ENCODE measurements around the gene FAM229A. TPM values are rescaled to one million over a fixed set of nuclear protein-coding genes. Genes with fewer than 3 reads are reported as not detected.

FAM229A gene
- total RNA-seq, 2 experiments from 2014 or later = 2.8 to 3.6 TPM

DNA sequence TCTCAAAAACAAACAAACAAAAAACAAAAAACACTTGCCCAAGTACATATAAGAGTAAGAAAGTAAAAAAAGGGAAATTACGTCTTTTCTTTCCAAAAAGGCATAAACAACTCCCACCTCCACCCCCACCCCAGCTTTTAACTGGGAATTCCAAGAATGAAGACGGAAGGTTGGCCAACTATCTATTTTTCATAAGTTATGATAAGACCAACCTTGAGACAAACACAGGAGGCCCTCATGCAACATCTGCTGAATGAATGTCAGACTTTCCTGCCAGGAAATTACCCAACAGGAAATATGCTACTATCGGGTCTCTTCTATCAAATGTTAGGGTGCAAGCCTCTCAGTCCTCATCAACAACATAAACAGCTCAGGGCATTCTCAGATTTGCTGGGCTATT lies 30.0 kb upstream of the FAM229A start:
- Mint-ChIP-seq H3K27ac (peak overlapping the region; percentile 34), H3K4me1 (peaks cover 18% of the 10 kb centered on the region), H3K36me3 (peaks cover 3% of the 10 kb centered on the region), H3K27me3 (no peaks in the 10 kb centered on the region), H3K9me3 (peaks cover 2% of the 10 kb centered on the region), H3K4me3 (peak overlapping the region; percentile 14)
- DNase-seq = no peak

DNA sequence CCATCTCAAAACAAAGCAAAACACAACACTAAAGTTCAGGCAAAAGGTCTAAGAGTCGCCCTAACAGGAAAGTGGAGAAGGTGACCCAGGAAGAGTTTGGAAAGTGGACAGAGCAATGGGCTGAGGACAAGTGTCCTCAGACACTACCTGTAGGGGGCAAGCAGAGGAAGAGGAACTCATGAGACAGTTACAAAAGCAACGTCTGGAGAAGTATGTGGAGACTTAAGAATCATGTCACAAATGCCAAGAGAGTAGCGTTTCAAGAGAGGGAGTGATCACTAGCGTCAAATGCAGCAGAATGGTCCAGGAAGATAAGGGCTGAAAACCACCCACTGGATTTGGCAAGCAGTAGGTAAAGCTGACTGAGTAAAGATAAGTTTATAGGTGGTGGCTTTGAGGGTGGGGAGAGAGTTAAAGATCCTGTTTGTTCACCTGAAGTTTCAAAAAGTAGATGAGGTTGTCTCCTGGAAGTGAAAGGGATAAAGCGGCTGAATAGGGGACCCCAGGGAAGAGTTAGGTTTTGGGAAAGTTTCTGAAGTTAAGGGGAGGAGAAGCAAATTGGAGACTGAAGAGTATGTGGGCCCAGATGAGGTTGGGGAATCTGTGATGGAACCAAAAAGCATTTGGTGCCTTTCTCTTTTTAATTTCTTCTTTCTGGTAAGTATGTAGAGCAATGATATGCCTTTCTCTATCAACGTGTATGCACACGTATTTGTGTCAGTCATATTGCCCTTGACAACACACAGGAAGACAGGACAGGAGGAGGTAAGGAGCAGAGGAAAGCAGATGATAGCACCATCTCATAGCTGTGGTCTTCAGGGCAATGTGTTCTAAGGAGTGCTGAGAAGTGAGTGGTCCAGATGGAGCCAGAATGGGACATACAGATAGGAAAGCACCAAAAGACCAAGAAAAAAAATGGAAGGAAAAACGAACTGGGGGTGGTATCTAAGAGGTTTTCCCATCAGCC lies 28.9 kb upstream of the FAM229A start:
- no peak overlapping the region for H3K4me3 Mint-ChIP-seq
- H3K27me3 Mint-ChIP-seq = no peaks in the 10 kb centered on the region
- H3K36me3 Mint-ChIP-seq = peaks cover 11% of the 10 kb centered on the region
- peaks cover 19% of the 10 kb centered on the region for H3K4me1 Mint-ChIP-seq
- H3K27ac Mint-ChIP-seq = no peak overlapping the region
- no peak for DNase-seq
- H3K9me3 Mint-ChIP-seq = no peaks in the 10 kb centered on the region

DNA sequence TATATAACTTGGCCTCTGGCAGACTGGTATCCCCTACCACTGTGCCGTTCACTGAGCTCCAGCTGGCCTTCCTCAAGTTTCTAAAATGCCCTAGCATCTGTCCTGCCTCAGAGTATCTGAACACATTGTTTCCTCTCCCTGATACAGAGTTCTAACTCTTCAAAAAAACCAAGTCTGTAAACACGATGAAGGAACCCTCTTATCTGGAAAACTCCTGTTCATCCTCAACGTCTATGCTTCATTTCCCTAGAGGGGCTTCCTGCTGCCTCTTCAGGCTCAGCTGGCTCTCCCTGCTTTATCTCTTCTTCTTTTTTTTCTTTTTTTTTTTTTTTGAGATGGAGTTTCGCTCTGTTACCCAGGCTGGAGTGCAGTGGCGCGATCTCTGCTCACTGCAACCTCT lies 26.4 kb upstream of the FAM229A start:
- H3K4me3 Mint-ChIP-seq = no peak overlapping the region
- no peak for DNase-seq
- peaks cover 14% of the 10 kb centered on the region for H3K4me1 Mint-ChIP-seq
- H3K27ac Mint-ChIP-seq = no peak overlapping the region
- no peaks in the 10 kb centered on the region for H3K27me3 Mint-ChIP-seq
- H3K9me3 Mint-ChIP-seq = no peaks in the 10 kb centered on the region
- peaks cover 14% of the 10 kb centered on the region for H3K36me3 Mint-ChIP-seq

DNA sequence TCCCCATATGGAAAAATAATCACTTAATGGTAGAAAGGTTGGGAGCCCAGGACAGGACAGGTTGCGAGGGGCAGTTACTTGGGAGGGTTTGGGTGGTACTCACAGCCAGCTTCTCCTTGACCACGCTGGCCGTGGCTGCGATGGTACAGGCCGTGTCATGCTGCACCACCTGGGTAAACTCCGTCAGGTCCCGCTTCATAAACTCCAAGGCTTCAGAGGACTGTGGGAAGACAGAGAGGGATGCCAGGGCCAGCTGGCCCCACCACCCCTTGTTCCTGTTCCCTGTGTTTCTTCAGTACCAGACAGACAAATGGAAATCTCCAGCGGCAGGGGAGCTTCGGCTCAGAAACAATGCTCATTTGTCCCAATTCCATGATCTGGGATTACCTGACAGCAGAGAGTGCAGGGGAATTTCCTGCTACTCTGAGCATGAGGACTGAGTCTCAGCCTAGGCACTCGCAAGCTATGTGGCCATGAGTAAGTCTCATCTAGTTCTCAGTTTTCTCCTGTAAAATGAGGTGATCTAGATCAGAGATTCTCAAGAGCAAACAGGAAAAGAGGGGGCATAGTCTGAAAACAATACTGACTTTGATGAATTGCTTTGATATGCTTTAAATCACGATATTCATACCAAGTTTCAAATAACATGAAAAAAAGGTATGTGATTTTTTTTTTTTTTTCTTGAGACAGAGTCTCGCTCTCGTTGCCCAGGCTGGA lies 24.5 kb upstream of the FAM229A start:
- H3K4me3 Mint-ChIP-seq = no peak overlapping the region
- no peaks in the 10 kb centered on the region for H3K27me3 Mint-ChIP-seq
- DNase-seq = no peak
- no peaks in the 10 kb centered on the region for H3K9me3 Mint-ChIP-seq
- peaks cover 2% of the 10 kb centered on the region for H3K4me1 Mint-ChIP-seq
- H3K36me3 Mint-ChIP-seq = peaks cover 12% of the 10 kb centered on the region
- H3K27ac Mint-ChIP-seq = no peak overlapping the region

DNA sequence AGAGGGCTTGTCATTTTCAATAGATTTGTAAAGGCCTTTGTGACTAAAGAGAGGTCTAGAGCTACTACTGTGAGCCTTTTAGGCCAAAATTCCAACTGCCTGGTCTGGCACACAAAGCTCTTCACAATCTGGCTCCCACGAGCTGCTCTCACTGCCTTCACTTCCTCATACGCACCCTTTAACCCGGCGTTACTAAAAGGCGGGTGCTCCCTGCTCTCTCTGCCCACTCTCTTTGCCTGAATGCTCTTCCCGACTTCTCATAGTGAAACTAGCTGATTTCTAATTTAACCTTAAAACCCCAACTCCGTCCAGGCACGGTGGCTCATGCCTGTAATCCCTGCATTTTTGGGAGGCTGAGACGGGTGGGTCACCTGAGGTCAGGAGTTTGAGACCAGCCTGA lies 17.8 kb upstream of the FAM229A start:
- no peak overlapping the region for H3K4me3 Mint-ChIP-seq
- H3K27ac Mint-ChIP-seq = no peak overlapping the region
- no peaks in the 10 kb centered on the region for H3K9me3 Mint-ChIP-seq
- H3K36me3 Mint-ChIP-seq = peaks cover 14% of the 10 kb centered on the region
- H3K27me3 Mint-ChIP-seq = no peaks in the 10 kb centered on the region
- no peak for DNase-seq
- no peaks in the 10 kb centered on the region for H3K4me1 Mint-ChIP-seq

DNA sequence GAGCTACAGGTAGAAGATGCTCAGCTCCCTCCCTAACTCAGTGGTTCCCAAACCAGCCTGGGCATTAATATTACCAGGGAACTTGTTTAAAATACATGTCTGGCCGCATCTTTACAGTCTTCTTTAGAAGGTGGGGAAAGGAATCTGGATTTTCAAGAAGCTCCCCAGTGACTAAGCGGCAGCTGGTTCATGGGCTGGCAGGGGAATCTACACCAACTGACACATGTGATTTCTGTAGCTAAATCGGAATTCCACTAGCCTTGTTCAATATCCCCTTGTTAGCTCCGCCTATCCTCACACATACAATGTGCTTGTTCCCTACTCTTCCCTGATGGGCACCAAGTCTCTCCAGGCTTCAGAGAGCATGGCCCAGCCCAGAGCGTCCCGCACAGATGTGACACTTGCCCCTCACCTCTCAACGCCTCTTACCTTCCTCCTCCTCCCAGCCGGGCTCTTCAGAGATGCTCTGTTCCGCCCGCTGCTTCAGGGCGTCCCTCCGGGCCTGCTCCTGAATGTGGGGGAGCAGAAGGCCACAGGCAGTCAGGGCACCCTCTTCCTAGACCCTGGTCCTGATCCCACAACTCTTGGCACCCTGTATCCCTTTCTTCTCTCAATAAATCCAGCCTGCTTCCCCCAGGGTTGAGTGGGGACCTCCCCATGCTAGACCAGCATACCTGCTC lies 15.4 kb upstream of the FAM229A start:
- no peak overlapping the region for H3K4me3 Mint-ChIP-seq
- H3K27me3 Mint-ChIP-seq = no peaks in the 10 kb centered on the region
- H3K36me3 Mint-ChIP-seq = peaks cover 9% of the 10 kb centered on the region
- peaks cover 1% of the 10 kb centered on the region for H3K4me1 Mint-ChIP-seq
- no peaks in the 10 kb centered on the region for H3K9me3 Mint-ChIP-seq
- no peak for DNase-seq
- no peak overlapping the region for H3K27ac Mint-ChIP-seq

DNA sequence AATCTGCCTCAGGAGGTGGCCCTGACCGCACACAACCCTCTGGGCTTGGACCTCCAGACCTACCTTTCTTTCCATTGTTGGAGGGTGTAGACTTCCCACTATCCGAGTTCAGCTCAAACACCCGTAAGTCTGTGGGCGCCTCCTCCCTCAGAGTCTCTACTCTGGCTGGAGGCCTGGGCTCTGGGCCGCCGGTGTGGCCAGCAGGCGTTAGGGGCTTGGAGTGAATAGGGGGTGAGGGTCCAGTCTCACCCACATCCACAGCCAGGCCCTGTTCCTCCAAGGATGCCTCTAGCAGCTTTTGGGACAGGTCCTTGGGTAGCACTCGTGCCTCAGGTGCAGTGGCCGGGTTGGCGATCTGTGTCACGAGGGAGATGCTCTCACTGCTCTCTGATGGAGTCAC lies 13.9 kb upstream of the FAM229A start:
- DNase-seq = no peak
- H3K36me3 Mint-ChIP-seq = peaks cover 14% of the 10 kb centered on the region
- no peaks in the 10 kb centered on the region for H3K9me3 Mint-ChIP-seq
- H3K27me3 Mint-ChIP-seq = no peaks in the 10 kb centered on the region
- no peak overlapping the region for H3K4me3 Mint-ChIP-seq
- H3K27ac Mint-ChIP-seq = no peak overlapping the region
- H3K4me1 Mint-ChIP-seq = peaks cover 10% of the 10 kb centered on the region

DNA sequence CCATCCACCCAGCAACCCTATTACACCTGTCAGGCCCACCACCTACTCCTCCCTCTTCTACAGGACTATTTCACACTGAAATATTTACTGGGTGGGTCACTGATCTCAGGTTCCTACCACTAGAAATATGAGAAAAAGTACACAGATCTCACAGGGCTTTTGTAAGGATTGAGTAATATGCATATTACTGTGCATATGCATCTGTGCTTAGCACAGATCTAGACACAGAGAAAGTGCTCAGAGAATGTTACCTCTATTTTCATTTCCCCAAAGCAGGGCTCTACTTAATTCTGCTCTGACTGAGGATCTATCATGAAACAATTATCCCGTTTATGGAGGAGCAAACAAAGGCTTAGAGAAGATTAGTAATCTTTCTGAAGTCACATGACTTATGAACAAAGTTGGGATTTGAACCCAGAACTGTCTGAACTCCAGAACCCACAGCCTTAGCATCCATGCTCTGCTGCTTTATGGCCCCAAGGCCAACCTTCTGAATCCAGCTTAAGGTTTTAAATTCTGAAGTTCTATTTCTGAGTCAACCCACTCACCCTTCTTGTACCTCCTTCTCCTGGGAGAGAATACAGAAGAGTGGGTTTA lies 11.8 kb upstream of the FAM229A start:
- no peaks in the 10 kb centered on the region for H3K9me3 Mint-ChIP-seq
- H3K4me3 Mint-ChIP-seq = no peak overlapping the region
- H3K27me3 Mint-ChIP-seq = no peaks in the 10 kb centered on the region
- no peak overlapping the region for H3K27ac Mint-ChIP-seq
- peaks cover 11% of the 10 kb centered on the region for H3K36me3 Mint-ChIP-seq
- DNase-seq = no peak
- peaks cover 10% of the 10 kb centered on the region for H3K4me1 Mint-ChIP-seq

DNA sequence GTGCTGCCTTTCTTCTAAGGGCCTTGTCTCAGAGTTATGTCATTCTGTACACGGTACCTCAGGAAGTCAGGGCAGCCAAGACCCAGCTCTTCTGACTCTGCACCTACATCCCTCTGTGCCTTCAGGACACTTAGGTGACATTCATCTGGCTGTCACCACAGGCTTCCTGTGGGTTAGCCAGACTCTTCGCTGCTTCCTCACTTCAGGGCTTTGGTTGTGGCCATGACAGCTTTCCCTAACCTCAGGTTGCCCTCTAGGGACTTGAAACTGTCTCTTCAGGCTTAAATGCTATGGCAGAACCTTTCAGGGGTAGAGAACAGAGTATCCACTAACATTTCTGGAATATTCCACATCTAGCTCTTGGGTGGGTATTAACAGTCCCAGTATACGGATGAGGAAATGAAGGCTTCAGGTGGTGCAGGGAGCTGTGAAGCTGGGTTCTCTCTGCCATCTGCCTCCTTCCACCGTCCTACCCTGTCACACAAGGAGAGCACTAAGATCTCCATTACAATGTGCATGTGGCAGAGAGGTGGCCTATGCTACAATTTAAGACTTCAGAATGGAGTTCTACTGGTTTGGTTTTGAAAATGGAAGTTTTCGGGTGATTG lies 10.0 kb upstream of the FAM229A start:
- no peaks in the 10 kb centered on the region for H3K9me3 Mint-ChIP-seq
- peaks cover 10% of the 10 kb centered on the region for H3K4me1 Mint-ChIP-seq
- DNase-seq = peak; percentile 21
- H3K36me3 Mint-ChIP-seq = peaks cover 5% of the 10 kb centered on the region
- H3K27me3 Mint-ChIP-seq = no peaks in the 10 kb centered on the region
- H3K4me3 Mint-ChIP-seq = no peak overlapping the region
- peak overlapping the region; percentile 54 for H3K27ac Mint-ChIP-seq

DNA sequence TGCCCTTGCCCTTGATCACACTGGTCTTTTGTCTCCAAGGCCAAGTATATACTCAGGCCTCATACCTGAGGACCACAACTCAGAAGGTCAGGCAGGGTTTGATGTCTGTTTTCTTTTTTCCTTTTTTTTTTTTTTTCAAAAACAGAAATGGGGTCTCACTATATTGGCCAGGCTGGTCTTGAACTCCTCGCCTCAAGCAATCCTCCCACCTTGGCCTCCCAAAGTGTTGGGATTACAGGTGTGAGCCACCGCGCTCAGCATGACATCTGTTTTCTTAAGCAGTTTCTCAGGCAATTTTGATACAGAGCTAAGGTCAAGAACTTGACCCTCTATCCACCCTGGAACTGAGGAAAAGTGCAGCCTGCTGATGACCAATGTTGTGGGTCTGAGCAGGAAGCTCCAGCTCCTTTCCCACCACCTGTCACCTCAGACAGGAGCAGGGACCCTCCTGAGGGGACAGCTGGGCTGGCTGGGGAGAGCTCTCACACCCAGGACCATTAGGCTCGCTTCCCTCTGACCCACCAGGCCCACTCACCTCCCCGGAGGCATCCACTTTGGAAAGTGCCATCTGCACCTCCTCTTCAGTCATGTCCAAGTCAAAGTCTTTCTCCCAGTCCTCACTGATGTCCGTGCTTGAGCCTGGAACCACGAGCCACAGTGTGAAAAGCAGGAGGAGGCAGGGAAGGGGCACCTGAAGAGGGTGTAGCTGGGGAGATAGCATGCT lies 5.8 kb upstream of the FAM229A start:
- Mint-ChIP-seq H3K27me3 (no peaks in the 10 kb centered on the region), H3K4me1 (peaks cover 12% of the 10 kb centered on the region), H3K4me3 (no peak overlapping the region)

DNA sequence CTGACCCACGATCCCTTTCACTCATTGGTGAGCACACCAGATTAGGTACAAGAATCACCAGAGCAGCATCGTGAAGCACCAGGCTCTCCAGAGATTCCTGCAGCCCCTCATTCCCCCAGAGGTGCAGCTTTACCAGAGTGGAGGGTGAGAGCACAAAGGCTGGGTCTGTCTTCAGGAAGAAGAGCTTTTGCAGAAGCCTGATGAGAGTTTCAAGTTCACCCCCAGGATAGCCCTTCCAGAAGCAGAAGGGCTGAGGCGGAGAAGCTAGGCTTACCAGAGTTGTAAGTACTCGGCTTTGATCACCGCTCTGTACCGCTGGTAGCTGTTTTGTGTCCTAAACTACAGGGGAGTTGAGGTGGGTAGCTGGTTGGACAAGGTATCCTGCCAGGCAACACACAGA lies 3.2 kb upstream of the FAM229A start:
- H3K36me3 Mint-ChIP-seq = peaks cover 10% of the 10 kb centered on the region

More for the DNA sequence above, 5.8 kb upstream of the FAM229A start:
- no peak overlapping the region for H3K27ac Mint-ChIP-seq
- no peaks in the 10 kb centered on the region for H3K9me3 Mint-ChIP-seq
- no peak for DNase-seq
- peaks cover 9% of the 10 kb centered on the region for H3K36me3 Mint-ChIP-seq

DNA sequence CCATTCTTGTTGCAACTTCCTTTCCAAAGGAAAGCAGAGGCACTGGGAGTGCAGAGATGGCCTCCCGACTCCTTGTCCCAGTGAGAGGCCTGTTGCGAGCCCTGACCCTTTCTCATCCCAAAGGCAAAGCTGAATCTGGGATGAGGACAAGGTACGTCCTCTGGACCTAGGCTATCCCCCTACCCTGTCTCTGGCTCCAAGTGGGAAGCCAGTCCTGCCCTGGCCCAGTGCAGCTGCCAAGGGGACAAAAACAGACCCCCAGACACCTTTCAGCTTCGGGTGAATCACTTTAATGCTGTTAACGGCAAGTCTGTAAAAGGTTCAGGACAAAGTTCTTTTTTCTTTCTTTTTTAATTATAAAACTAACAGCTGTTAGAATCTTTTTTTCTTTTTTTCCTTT lies 2.6 kb upstream of the FAM229A start:
- H3K27ac Mint-ChIP-seq = no peak overlapping the region
- H3K36me3 Mint-ChIP-seq = peaks cover 11% of the 10 kb centered on the region
- H3K9me3 Mint-ChIP-seq = no peaks in the 10 kb centered on the region
- peaks cover 17% of the 10 kb centered on the region for H3K4me1 Mint-ChIP-seq
- DNase-seq = no peak
- H3K4me3 Mint-ChIP-seq = no peak overlapping the region
- H3K27me3 Mint-ChIP-seq = no peaks in the 10 kb centered on the region

More for the DNA sequence above, 3.2 kb upstream of the FAM229A start:
- Mint-ChIP-seq H3K9me3 (no peaks in the 10 kb centered on the region), H3K4me3 (no peak overlapping the region), H3K4me1 (peaks cover 11% of the 10 kb centered on the region), H3K27ac (no peak overlapping the region), H3K27me3 (no peaks in the 10 kb centered on the region)
- no peak for DNase-seq

DNA sequence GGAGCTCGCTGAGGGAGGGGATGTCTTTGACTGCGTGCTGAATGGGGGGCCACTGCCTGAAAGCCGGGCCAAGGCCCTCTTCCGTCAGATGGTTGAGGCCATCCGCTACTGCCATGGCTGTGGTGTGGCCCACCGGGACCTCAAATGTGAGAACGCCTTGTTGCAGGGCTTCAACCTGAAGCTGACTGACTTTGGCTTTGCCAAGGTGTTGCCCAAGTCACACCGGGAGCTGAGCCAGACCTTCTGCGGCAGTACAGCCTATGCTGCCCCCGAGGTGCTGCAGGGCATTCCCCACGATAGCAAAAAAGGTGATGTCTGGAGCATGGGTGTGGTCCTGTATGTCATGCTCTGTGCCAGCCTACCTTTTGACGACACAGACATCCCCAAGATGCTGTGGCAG lies 1.4 kb upstream of the FAM229A start:
- Mint-ChIP-seq H3K4me1 (peaks cover 23% of the 10 kb centered on the region), H3K27ac (peak overlapping the region; percentile 3)

More for the DNA sequence above, 1.4 kb upstream of the FAM229A start:
- Mint-ChIP-seq H3K27me3 (no peaks in the 10 kb centered on the region), H3K9me3 (no peaks in the 10 kb centered on the region), H3K36me3 (peaks cover 13% of the 10 kb centered on the region), H3K4me3 (no peak overlapping the region)
- DNase-seq = no peak
